Mesothelial cell of epicardium (in vitro differentiated cells): ENCODE data around the gene ESRRG. TPM values are rescaled to one million over a fixed set of nuclear protein-coding genes. Genes with fewer than 3 reads are reported as not detected.

Experiments used
- DNase-seq, 2 experiments: peaks; one replicate each; pipeline ENCODE4 v3.0.0; 2021; ENCODE audit warnings: low spot score in 2 of 2; ENCODE audit not compliant: unreplicated experiment in 2 of 2
- H3K27ac Mint-ChIP-seq: 2 replicates; pipeline ENCODE4 v1.8.0; 2021; ENCODE audit warnings: mixed read lengths
- H3K27me3 Mint-ChIP-seq: 2 replicates; pipeline ENCODE4 v1.8.0; 2021; ENCODE audit warnings: low read depth, mixed read lengths
- H3K36me3 Mint-ChIP-seq: 2 replicates; pipeline ENCODE4 v1.8.0; 2021; ENCODE audit warnings: mixed read lengths
- H3K4me1 Mint-ChIP-seq: 2 replicates; pipeline ENCODE4 v1.8.0; 2021; ENCODE audit warnings: mixed read lengths
- H3K4me3 Mint-ChIP-seq: 2 replicates; pipeline ENCODE4 v1.8.0; 2021; ENCODE audit warnings: mild to moderate bottlenecking, moderate library complexity, mixed read lengths
- H3K9me3 Mint-ChIP-seq: 2 replicates; pipeline ENCODE4 v1.8.0; 2021; ENCODE audit warnings: mixed read lengths
- total RNA-seq: library from RNA; stranded (reverse); gene quantifications from 3 replicates; pipeline ENCODE4 v1.2.1, GENCODE V29; 2021
- TF ChIP-seq, protein P1 (sequence below): fragments of 200-600 bp; sonication (generic); IDR thresholded peaks from one replicate; pipeline ENCODE4 v1.5.0; 2021; ENCODE audit warnings: antibody characterized with exemption; ENCODE audit not compliant: unreplicated experiment

Gene ESRRG
- total RNA-seq, 1 donor from 2014 or later: 11.0 TPM

DNA sequence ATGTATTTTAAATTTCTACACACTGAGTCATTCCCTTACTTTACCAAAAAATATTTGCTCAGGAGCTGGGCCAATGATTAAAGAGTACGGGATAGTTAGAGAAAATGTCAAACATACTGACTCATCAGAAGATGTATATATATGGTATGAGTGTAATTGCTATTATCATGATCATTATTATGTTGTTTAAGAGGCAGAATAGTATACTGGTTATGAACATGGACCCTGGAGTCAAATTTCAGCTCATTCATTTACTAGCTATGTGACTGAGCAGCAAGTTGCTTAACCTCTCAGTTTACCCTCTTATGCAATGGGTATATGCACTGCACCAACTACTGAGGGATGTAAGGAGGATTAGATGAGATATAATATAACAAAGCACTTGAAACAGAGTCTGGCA is 258.7 kb downstream of the ESRRG start:
- Mint-ChIP-seq H3K36me3 (no peaks in the 10 kb centered on the region), H3K4me3 (no peak overlapping the region), H3K4me1 (peaks cover 49% of the 10 kb centered on the region), H3K27me3 (no peaks in the 10 kb centered on the region), H3K9me3 (no peaks in the 10 kb centered on the region), H3K27ac (no peak overlapping the region)
- no peak for DNase-seq
- TF ChIP-seq, protein P1, sequence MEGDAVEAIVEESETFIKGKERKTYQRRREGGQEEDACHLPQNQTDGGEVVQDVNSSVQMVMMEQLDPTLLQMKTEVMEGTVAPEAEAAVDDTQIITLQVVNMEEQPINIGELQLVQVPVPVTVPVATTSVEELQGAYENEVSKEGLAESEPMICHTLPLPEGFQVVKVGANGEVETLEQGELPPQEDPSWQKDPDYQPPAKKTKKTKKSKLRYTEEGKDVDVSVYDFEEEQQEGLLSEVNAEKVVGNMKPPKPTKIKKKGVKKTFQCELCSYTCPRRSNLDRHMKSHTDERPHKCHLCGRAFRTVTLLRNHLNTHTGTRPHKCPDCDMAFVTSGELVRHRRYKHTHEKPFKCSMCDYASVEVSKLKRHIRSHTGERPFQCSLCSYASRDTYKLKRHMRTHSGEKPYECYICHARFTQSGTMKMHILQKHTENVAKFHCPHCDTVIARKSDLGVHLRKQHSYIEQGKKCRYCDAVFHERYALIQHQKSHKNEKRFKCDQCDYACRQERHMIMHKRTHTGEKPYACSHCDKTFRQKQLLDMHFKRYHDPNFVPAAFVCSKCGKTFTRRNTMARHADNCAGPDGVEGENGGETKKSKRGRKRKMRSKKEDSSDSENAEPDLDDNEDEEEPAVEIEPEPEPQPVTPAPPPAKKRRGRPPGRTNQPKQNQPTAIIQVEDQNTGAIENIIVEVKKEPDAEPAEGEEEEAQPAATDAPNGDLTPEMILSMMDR: no peak

DNA sequence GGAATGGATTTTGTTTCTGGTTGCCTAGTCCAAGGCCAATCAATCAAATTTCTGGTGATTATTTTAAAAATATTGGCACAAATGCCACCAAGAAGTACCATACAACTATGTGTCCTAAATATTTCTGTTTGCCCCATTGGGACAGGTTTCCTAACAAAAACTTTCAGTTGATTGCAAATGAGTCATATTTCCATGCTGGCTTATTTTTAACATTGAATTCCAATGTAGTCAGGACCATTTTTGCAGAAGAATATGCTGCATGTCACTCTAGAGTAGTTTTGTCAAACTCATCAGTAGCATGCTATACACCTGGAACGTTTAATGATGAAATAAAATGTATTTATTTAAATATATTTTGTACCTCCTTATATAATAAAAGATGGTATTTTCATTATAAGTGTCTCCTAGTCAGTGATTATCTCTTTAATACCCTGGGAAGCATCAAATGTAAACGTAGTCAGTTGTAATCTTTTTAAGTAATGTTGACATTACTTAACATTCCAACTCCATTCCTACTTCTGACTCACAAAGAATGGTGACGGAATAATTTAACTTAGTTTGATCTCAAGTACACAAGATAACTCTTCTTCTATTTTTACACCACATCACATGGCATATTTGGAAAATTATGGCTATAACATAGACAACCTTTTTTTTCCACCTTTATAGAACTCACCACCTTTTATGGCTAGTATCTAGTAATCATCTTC is 261.0 kb downstream of the ESRRG start:
- Mint-ChIP-seq H3K9me3 (no peaks in the 10 kb centered on the region), H3K27ac (peak overlapping the region; percentile 50), H3K27me3 (no peaks in the 10 kb centered on the region), H3K4me3 (no peak overlapping the region), H3K36me3 (no peaks in the 10 kb centered on the region), H3K4me1 (peaks cover 57% of the 10 kb centered on the region)
- DNase-seq: no peak
- TF ChIP-seq, protein P1: no peak

DNA sequence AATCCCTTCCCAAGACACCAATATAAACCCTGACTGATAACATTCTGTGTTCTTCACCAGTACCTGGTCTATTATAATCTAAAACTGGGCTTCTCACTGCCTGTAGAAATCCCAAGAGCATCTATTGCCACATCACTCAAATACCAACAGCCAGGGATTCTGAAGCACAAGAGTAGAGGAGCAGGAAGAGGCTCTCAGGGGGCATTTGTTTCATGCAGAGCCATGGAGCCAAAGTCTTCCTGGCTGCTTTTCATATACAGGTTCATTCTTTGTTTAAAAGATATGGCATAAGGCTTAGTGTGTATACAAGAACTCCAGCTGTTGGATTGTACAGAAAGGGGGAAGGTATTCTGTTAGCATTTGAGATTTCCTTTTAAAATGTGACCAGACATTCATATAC is 261.8 kb downstream of the ESRRG start:
- peaks cover 55% of the 10 kb centered on the region for H3K4me1 Mint-ChIP-seq
- TF ChIP-seq, protein P1: no peak
- peak overlapping the region; percentile 52 for H3K27ac Mint-ChIP-seq

DNA sequence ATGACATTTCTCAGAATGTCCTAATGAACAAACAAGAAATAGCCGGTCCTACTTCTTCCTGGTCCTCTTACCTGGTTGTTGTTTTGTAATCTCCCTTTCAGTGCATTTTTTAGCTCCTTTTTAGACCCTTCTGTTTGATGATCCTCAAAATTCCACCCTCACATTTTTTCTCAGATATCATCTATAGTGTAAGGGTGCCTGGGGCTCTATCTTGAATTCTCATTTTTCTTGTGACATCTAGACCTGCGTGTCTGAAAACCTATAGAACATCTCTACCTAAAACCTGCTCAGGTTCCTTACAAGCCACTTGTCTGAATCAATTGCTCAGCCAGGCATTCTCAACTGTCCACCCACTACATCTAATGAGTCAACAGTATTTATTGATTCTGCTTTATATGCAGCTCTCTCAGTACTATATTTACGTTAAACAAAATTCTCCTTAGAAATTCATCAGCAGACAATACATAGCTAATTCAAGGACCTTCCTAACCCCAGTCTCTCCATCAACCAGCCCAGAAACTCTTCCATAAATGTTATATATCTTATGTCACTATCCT is 263.5 kb downstream of the ESRRG start:
- Mint-ChIP-seq H3K27me3 (no peaks in the 10 kb centered on the region), H3K9me3 (no peaks in the 10 kb centered on the region), H3K27ac (no peak overlapping the region), H3K4me3 (no peak overlapping the region), H3K4me1 (peaks cover 51% of the 10 kb centered on the region), H3K36me3 (no peaks in the 10 kb centered on the region)
- TF ChIP-seq, protein P1: no peak
- no peak for DNase-seq

More for the DNA sequence above, 261.8 kb downstream of the ESRRG start:
- Mint-ChIP-seq H3K27me3 (no peaks in the 10 kb centered on the region), H3K9me3 (no peaks in the 10 kb centered on the region), H3K36me3 (no peaks in the 10 kb centered on the region), H3K4me3 (no peak overlapping the region)
- DNase-seq: no peak

DNA sequence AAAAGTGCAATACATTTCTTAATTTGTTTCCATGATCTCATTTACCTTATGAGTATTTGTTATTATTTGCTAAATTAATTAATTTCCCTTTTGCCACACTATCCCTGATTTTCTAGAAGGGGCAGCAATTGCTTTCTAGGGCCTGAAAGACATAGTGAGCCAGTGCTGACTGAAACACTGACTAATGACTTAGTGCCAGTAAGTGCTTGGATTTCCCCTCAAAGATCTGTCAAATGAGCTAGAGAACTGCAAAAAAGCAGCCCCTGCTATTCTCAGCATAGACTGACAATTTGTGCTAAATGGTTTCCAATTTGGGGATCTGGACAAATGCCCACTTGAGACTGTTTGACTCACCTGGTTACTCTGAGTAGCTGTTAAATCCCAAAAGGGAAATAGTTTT is 264.4 kb downstream of the ESRRG start:
- Mint-ChIP-seq H3K9me3 (no peaks in the 10 kb centered on the region), H3K36me3 (no peaks in the 10 kb centered on the region), H3K27me3 (no peaks in the 10 kb centered on the region), H3K4me1 (peaks cover 55% of the 10 kb centered on the region), H3K4me3 (no peak overlapping the region), H3K27ac (no peak overlapping the region)
- TF ChIP-seq, protein P1: no peak
- DNase-seq: no peak
